SK-N-SH treated with all-trans-retinoic acid at 6 μM for 48 hours (cell line): ENCODE data around the gene FOXO3.

Experiments used
- ATAC-seq: fragments of 200-7000 bp; cut with Tn5 transposase; 3 replicates; pipeline ENCODE4 v1.9.1; 2020; ENCODE audit warnings: mild to moderate bottlenecking, moderate library complexity
- BACH2 ChIP-seq: fragments of 250-450 bp; sonication (Bioruptor Pico); IDR thresholded peaks from 2 replicates; pipeline ENCODE4 v1.9.0; 2021; ENCODE audit warnings: mild to moderate bottlenecking, borderline replicate concordance
- CREB5 ChIP-seq: fragments of 250-450 bp; sonication (Bioruptor Pico); IDR thresholded peaks from 2 replicates; pipeline ENCODE4 v1.5.1; 2020; ENCODE audit warnings: low read depth, mild to moderate bottlenecking, moderate library complexity
- CSDC2 ChIP-seq: fragments of 250-450 bp; sonication (Bioruptor Pico); IDR thresholded peaks from 2 replicates; pipeline ENCODE4 v1.5.0; 2020; ENCODE audit warnings: mild to moderate bottlenecking, moderate library complexity
- CSRNP3 ChIP-seq: fragments of 250-450 bp; sonication (Bioruptor Pico); IDR thresholded peaks from 2 replicates; pipeline ENCODE4 v1.5.1; 2021; ENCODE audit warnings: mild to moderate bottlenecking, moderate library complexity
- ESRRG ChIP-seq: fragments of 250-450 bp; sonication (Bioruptor Pico); IDR thresholded peaks from 2 replicates; pipeline ENCODE4 v1.6.1; 2021; ENCODE audit warnings: mild to moderate bottlenecking
- GLIS3 ChIP-seq: fragments of 250-450 bp; sonication (Bioruptor Pico); IDR thresholded peaks from 2 replicates; pipeline ENCODE4 v1.5.0; 2020; ENCODE audit warnings: mild to moderate bottlenecking, moderate library complexity
- ISL1 ChIP-seq: fragments of 250-450 bp; sonication (Bioruptor Pico); IDR thresholded peaks from 2 replicates; pipeline ENCODE4 v2.1.2; 2022; ENCODE audit warnings: mild to moderate bottlenecking, moderate library complexity
- OSR1 ChIP-seq: fragments of 250-450 bp; sonication (Bioruptor Pico); IDR thresholded peaks from 2 replicates; pipeline ENCODE4 v1.8.0; 2022; ENCODE audit warnings: moderate library complexity, mild to moderate bottlenecking, inconsistent platforms
- POU6F1 ChIP-seq: fragments of 250-450 bp; sonication (Bioruptor Pico); IDR thresholded peaks from 2 replicates; pipeline ENCODE4 v1.8.0; 2021; ENCODE audit warnings: low read depth, mild to moderate bottlenecking, moderate library complexity, borderline replicate concordance
- PPARA ChIP-seq: fragments of 250-450 bp; sonication (Bioruptor Pico); IDR thresholded peaks from 2 replicates; pipeline ENCODE4 v1.5.0; 2020; ENCODE audit warnings: mild to moderate bottlenecking, borderline replicate concordance
- RARB ChIP-seq: fragments of 250-450 bp; sonication (Bioruptor Pico); IDR thresholded peaks from 2 replicates; pipeline ENCODE4 v1.8.0; 2021; ENCODE audit warnings: mild to moderate bottlenecking, moderate library complexity
- SNAI2 ChIP-seq: fragments of 250-450 bp; sonication (Bioruptor Pico); IDR thresholded peaks from 2 replicates; pipeline ENCODE4 v1.5.0; 2020; ENCODE audit warnings: mild to moderate bottlenecking, moderate library complexity
- TCF4 ChIP-seq: fragments of 250-450 bp; sonication (Bioruptor Pico); IDR thresholded peaks from 2 replicates; pipeline ENCODE4 v1.8.0; 2021; ENCODE audit warnings: mild to moderate bottlenecking, moderate library complexity, borderline replicate concordance
- TSHZ2 ChIP-seq: fragments of 250-450 bp; sonication (Bioruptor Pico); IDR thresholded peaks from 2 replicates; pipeline ENCODE4 v1.5.0; 2020; ENCODE audit warnings: mild to moderate bottlenecking, moderate library complexity
- ZC3H10 ChIP-seq: fragments of 250-450 bp; sonication (Bioruptor Pico); IDR thresholded peaks from 2 replicates; pipeline ENCODE4 v1.5.1; 2021; ENCODE audit warnings: mild to moderate bottlenecking, moderate library complexity
- ZFP3 ChIP-seq: fragments of 250-450 bp; sonication (Bioruptor Pico); IDR thresholded peaks from 2 replicates; pipeline ENCODE4 v1.5.0; 2020; ENCODE audit warnings: mild to moderate bottlenecking, moderate library complexity
- ZFP30 ChIP-seq: fragments of 450-650 bp; formaldehyde crosslinking; IDR thresholded peaks from 2 replicates; pipeline ENCODE4 v1.5.0; 2022; ENCODE audit warnings: mild to moderate bottlenecking, moderate library complexity
- ZNF565 ChIP-seq: fragments of 450-650 bp; formaldehyde crosslinking; conservative IDR thresholded peaks from 2 replicates; pipeline ENCODE4 v1.5.0; 2020; ENCODE audit warnings: low read depth, mild to moderate bottlenecking, moderate library complexity
- ZNF70 ChIP-seq: fragments of 450-650 bp; formaldehyde crosslinking; IDR thresholded peaks from 2 replicates; pipeline ENCODE4 v1.5.0; 2020; ENCODE audit warnings: mild to moderate bottlenecking, moderate library complexity
- ZNF8 ChIP-seq: fragments of 450-650 bp; formaldehyde crosslinking; IDR thresholded peaks from 2 replicates; pipeline ENCODE4 v1.5.0; 2020; ENCODE audit warnings: mild to moderate bottlenecking, moderate library complexity

The FOXO3 gene

GRCh38 chr6:108644252-108644651 lies 83.5 kb downstream of the FOXO3 start (continued):
- TF ChIP-seq POU6F1 (CRISPR knock-in tag) (no peak), ZFP3 (no peak), ZNF565 (CRISPR knock-in tag) (no peak), ZNF8 (CRISPR knock-in tag) (no peak), OSR1 (CRISPR knock-in tag) (no peak), ESRRG (CRISPR knock-in tag) (no peak)

- ATAC-seq, result no peak
- TF ChIP-seq ZNF8 (CRISPR knock-in tag) (no peak), CREB5 (CRISPR knock-in tag) (no peak), PPARA (CRISPR knock-in tag) (no peak), ZC3H10 (CRISPR knock-in tag) (no peak), RARB (CRISPR knock-in tag) (no peak), ZNF70 (CRISPR knock-in tag) (no peak), ESRRG (CRISPR knock-in tag) (no peak), GLIS3 (CRISPR knock-in tag) (no peak), TSHZ2 (CRISPR knock-in tag) (no peak), TCF4 (no peak), OSR1 (CRISPR knock-in tag) (no peak), ZFP30 (no peak), ZNF565 (CRISPR knock-in tag) (no peak), CSDC2 (CRISPR knock-in tag) (no peak)
Measured at GRCh38 chr6:108648191-108648590, 87.5 kb downstream of the FOXO3 start.

- TF ChIP-seq TCF4, result no peak
- no peak for TF ChIP-seq OSR1 (CRISPR knock-in tag)
- no peak for TF ChIP-seq ZNF70 (CRISPR knock-in tag)
- TF ChIP-seq PPARA (CRISPR knock-in tag), result no peak
- no peak for TF ChIP-seq ISL1
- TF ChIP-seq ZNF8 (CRISPR knock-in tag), result no peak
- TF ChIP-seq CREB5 (CRISPR knock-in tag), result no peak
- TF ChIP-seq POU6F1 (CRISPR knock-in tag), result no peak
- no peak for TF ChIP-seq CSDC2 (CRISPR knock-in tag)
- TF ChIP-seq SNAI2 (CRISPR knock-in tag), result no peak
- TF ChIP-seq ZC3H10 (CRISPR knock-in tag), result no peak
- TF ChIP-seq, all 23 proteins: peak for 0
- ATAC-seq, result no peak
Measured at GRCh38 chr6:108650325-108650724, 89.6 kb downstream of the FOXO3 start.

GRCh38 chr6:108650781-108651180 lies 90.1 kb downstream of the FOXO3 start:
- no peak for ATAC-seq
- no peak for TF ChIP-seq CSRNP3 (CRISPR knock-in tag)
- TF ChIP-seq POU6F1 (CRISPR knock-in tag), result no peak
- no peak for TF ChIP-seq ZFP3
- TF ChIP-seq CREB5 (CRISPR knock-in tag), result no peak
- TF ChIP-seq ZFP30, result no peak
- TF ChIP-seq ZNF8 (CRISPR knock-in tag), result no peak
- no peak for TF ChIP-seq BACH2
- TF ChIP-seq CSDC2 (CRISPR knock-in tag), result no peak
